Measurements from ENCODE around the gene PYGB.
A peak's percentile ranks its signal among the peaks of the same experiment; 100 is the strongest.

Gene PYGB

DNA sequence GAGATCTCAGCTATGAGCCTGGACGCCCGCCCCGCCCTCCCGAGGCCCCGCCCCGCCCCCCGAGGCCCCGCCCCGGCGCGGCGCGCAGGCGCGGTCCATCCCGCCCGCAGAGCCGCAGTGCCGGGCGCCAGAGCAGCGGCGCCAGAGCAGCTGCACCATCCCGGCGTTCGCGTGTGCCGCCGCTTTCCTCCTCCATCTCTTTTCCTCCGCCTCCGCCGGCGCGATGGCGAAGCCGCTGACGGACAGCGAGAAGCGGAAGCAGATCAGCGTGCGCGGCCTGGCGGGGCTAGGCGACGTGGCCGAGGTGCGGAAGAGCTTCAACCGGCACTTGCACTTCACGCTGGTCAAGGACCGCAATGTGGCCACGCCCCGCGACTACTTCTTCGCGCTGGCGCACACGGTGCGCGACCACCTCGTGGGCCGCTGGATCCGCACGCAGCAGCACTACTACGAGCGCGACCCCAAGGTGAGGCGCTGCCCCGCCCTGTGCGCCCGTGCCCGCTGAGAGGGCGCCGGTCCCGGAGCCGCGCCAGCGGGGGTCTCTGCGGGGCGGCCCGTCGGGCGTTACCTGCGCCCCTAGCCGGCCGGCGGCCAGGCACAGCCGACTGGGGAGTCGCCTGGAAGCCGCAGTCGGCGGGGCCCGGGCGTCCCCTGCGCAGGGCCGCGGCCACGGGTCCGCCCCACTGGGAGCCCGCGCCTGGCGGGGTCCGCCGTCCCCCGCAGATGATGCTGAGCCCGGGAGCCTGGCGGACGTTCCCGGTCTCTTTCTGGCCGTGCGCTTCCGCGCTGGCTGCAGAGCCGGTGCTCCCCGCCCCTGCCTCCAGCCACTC lies at the start of gene PYGB:
PYGB (plus strand) TSS at position 130 of the 830 bp plus-strand sequence; CDS start at position 224, 94 bp downstream.
- DNase-seq (ENCODE audit: low read depth), result peak; percentile 59

DNA sequence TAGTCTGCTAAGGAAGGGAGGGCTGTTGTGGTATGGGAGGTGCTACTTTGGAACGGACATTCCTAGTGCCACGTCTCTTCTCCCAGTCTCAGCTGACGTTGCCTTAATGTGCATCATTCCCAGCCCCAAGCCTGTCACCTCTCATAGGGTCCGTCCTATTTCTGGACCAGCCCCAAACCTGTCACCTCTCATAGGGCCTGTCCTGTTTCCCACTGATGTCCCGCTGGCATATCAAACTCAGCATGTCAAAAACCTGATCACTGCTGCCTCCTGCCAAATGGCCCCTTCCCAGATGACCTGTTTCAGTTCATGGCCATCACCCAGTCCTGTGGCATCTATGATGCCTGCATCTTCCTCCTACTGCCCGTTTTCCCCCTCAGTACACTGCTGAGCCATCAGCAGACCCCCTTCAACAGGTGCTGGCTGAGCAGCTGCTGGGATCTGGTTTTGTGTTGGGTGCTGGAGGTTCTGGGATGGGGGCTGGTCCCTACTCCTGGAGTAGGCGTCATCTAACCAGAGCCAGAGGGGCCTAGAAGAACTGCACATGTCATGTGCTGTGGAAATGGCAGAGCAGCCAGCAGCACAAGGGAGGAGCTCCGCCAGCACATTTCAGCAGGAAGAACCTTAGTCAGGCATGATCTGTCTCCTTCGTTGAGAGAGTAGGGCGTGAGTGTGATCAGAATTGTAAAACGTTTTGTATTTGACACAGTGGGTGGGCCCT lies 49.1 kb upstream of the PYGB start:
- no peak for DNase-seq (ENCODE audit: low read depth)

DNA sequence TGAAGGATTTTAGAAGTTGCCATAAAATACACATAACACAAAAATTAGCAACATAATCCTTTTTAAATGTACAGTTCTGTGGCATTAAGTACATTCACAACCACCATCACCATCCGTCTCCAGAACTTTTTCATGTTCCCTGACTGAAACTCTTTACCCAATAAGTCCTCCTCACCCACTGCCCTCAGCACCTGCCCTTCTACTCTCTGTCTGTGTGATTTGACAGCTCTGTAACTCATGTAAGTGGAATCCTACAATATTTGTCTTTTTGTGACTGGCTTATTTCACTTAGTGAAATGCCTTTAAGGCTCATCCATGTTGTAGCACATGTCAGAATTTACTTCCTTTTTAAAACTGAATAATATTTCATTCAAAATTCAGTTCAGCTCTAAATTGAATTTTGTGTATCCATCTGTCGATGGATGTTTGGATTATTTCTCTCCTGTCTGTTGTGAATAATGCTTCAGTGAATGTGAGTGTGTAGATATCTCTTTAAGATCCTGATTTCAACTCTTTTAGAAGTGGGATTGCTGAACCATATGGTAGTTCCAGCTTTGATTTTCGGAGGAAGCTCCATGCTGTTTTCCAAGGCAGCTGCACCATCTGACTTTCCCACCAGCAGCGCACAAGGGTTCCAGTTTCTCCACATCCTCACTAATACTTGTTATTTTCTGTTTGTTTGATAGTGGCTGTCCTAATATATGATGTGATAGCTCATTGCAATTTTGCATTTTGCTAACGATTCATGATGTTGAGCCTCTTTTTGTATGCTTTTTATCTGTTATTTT lies 48.2 kb upstream of the PYGB start:
- no peak for DNase-seq (ENCODE audit: low read depth)

GRCh38 chr20:25203089-25203488 lies 44.8 kb upstream of the PYGB start:
- DNase-seq (ENCODE audit: low read depth), result no peak

- no peak for DNase-seq (ENCODE audit: low read depth)
Observed at GRCh38 chr20:25203871-25204320, 44.0 kb upstream of the PYGB start.

- no peak for DNase-seq (ENCODE audit: low read depth)
Observed at GRCh38 chr20:25204550-25205276, 43.2 kb upstream of the PYGB start.

- DNase-seq (ENCODE audit: low read depth), result no peak
Observed at GRCh38 chr20:25205277-25206062, 42.4 kb upstream of the PYGB start.

- DNase-seq (ENCODE audit: low read depth), result no peak
Observed at GRCh38 chr20:25206063-25206403, 41.9 kb upstream of the PYGB start.

DNA sequence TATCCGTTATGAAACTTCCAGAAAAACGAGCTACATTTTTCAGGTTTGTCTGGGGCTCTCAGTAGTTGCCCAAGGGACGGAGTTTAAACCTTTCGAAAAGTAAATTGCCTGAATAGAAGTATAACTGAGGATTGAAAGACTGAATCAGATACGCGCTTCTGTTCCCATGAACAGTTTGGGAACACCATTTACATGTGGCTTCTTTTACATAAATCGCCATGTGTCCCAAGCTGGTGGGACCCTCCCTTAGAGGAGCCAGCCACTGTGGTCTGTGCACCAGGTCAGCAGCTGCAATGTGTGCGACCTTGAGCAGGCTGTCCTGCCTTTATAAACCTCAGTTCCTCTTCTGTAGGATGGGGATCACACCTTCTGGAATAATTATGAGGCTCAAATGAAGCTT lies 41.3 kb upstream of the PYGB start:
- no peak for DNase-seq (ENCODE audit: low read depth)

DNA sequence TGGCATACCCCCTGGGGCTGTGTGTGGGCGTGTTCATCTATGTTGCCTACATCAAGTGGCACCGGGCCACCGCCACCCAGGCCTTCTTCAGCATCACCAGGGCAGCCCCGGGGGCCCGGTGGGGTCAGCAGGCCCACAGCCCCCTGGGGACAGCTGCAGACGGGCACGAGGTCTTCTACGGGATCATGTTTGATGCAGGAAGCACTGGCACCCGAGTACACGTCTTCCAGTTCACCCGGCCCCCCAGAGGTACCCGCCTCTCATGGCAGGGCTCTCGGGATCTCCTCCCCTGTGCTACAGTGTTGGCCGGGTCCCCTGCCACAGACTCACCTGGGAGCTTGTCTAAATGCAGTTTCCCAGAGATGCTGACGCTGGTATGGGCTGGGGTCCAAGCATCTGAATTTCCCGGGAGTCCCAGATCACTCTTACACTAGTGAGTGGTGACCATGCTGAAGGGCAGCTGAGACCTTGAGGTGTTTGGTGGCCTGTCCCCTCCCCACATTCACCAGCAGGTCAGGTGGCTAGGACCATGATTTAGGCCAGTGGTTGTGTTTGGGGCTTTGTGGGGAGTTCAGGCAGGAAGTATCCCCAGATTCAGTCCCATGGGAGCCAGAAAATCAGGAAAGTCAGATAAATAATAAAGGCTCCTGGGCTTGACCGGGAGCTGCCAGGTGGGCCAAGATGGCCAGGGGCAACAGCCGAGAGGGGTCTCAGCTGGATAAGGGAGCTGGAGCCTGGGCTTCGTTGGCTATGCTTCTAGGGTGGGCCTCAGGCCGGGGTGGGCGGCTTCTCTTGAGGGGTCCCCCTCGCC lies 40.5 kb upstream of the PYGB start:
- no peak for DNase-seq (ENCODE audit: low read depth)

- no peak for DNase-seq (ENCODE audit: low read depth)
Observed at GRCh38 chr20:25207960-25208534, 39.8 kb upstream of the PYGB start.

GRCh38 chr20:25209400-25209799 lies 38.5 kb upstream of the PYGB start:
- DNase-seq (ENCODE audit: low read depth), result no peak

DNA sequence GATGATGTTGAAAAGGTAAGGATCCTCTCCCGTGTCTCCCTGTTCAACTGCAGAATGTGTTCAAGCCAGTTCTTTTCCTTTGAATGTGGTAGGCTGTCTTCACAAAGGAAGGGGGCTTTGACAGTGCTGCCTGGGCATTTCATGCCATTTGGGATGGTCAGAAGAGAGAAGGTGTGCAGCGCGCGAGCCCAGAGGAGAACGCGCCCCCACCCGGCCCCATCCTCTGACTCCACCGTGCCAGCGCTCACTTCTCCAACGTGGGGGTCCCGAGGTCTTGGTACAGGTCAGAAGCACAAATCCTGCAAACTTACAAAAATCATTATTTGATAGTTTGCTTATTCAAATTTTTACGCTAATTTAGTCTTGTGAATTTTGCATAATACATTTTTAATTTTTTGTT lies 38.0 kb upstream of the PYGB start:
- DNase-seq (ENCODE audit: low read depth), result no peak

DNA sequence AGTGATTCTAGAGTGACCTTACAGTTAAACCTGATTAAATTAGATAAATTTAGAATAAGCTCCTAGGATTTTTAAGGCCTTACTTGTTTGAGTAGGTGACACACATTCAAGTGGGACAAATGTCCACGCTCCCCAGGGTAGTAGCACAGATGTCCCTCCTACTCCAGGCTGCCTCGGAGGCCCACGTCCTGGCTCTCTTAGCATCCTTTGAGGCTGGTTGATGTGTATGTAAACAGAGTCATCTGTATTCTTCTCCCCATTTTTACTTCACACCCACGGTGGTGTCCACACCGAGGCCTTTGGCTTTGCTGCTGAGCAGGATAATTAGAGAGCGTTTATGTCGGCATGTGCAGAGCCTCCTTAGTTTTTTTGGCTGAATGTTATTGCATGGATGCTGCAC lies 36.6 kb upstream of the PYGB start:
- DNase-seq (ENCODE audit: low read depth), result no peak

DNA sequence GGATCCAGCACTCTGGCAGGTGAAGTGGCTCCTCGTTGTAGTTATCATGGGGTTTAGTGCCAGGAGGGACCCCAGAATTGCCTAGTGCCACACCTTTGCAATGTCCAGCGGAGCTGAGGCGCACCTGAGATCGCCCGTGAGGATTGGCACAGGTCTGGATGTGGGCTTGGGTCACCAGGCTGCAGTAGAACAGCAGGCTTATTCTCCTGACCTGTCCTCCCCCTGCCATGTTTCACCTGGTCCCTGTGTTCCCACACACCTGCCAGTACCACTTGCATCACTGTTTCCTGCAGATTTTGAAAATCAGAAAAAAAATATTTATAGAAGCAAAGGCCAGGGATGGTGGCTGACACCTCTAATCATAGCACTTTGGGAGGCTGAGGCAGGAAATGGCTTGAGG lies 35.6 kb upstream of the PYGB start:
- DNase-seq (ENCODE audit: low read depth), result no peak

GRCh38 chr20:25213566-25214425 lies 34.1 kb upstream of the PYGB start:
- no peak for DNase-seq (ENCODE audit: low read depth)

DNA sequence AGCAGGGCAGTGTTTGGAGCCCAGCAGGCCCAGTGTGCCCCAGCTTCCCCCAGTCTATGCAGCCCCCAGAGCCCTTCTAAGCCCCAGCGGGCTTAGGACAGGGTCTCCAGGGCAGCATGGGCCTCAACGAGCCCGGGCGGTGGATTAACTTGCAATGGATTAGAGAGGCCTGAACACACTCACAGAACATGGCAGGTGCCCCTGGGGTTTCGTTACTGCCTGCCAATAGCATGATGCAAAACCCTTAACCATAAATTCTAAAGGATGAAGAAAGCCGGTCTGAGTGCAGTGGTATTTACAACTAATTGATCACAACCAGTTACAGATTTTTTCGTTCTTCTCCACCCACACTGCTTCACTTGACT lies 33.5 kb upstream of the PYGB start:
- DNase-seq (ENCODE audit: low read depth), result no peak

- DNase-seq (ENCODE audit: low read depth), result no peak
Observed at GRCh38 chr20:25214819-25215218, 33.1 kb upstream of the PYGB start.

DNA sequence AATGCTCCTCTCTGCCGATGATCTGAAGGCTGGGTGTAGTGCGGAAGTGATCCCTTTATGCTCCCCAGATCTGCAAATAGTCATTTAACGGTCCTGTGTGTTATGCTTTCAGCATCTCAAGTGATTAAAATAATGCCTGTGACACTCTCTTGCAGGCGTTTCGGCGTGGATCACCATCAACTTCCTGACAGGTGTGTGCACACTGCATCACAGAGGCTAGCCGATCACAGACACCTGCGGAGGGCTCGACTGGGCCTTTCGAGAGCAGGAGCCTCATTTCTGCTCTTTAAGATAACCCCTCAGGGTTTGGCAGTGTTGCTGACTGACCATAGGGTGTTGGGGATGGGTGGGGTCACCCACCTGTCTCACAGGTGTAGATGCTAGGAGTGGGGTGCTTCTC lies 32.4 kb upstream of the PYGB start:
- no peak for DNase-seq (ENCODE audit: low read depth)

Measured in activated T-cell treated with anti-CD3 and anti-CD28 coated beads for 24 hours (primary cell).